Myocyte (in vitro differentiated cells): ENCODE measurements around the gene FEV. TPM values are rescaled to one million over a fixed set of nuclear protein-coding genes. Genes with fewer than 3 reads are reported as not detected.
A peak's percentile ranks its signal among the peaks of the same experiment; 100 is the strongest.
"Not testable (repeated sequence)": the region's sequence is repeated elsewhere in the genome, so short reads cannot be mapped to it uniquely, and the experiment has no call there.

ENCODE experiments used
- DNase-seq: peaks from one replicate; pipeline ENCODE4 v3.0.0-alpha.2; 2012; ENCODE audit warnings: low read depth
- microRNA counts: library from miRNA; unstranded; fragments of <30 nt; microRNA quantifications from one replicate; lab custom pipeline; 2016
- microRNA-seq: library from miRNA; unstranded; fragments of <30 nt; microRNA quantifications from one replicate; pipeline ENCODE4, GENCODE V29; 2016
- total RNA-seq: library from RNA; depleted of rRNA; stranded (reverse); fragments of >200 nt; gene quantifications from 2 replicates; pipeline ENCODE4 v1.2.3, GENCODE V29; 2014

FEV gene
- total RNA-seq, 1 donor from 2014 or later, result not detected

DNA sequence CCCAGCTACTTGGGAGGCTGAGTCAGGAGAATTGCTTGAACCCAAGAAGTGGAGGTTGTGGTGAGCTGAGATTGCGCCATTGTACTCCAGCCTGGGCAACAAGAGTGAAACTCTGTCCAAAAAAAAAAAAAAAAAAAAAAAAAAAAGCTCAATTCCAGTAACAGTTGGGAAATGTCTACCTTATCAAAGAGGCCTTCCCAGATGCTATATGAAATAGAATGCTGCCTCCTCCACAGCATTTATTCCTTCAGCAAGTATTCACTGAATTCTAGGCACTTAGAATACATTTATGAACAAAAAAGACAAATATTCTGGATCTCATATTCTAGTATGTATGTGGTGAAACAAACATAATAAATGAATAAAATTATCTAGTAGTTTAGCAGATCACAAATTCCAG is 38.4 kb downstream of the FEV start:
- no peak for DNase-seq

DNA sequence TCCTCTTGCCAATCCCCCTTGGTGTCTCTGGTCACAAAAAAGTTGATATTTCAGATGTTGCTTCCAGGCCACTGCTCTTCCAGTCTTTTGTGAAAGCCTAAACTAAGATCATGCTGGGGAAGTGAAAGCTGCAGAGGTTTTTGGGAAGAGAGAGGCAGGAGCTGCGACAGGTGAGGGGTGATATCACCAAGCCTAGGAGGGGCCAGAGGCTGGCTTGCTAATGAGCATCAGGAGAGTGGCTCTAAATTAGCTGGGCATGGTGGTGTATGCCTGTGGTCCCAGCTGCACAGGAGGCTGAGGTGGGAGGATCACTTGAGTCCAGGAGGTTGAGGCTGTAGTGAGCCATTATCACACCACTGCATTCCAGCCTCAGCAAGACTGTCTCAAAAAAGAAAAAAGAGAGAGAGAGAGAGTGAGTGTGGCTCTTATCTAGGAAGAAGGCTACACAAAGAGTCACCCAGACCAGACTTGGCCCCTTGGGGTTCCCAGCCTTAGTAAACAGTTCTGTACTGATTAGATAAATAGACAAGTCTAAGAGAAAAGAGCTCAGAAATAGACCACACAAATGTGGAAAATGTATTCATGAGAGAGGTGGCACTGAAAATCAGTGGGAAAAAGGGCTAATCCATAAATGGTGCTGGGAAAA is 40.1 kb downstream of the FEV start:
- DNase-seq, result no peak

- not testable (repeated sequence) for DNase-seq
Measured at GRCh38 chr2:218931751-218932150, 53.2 kb downstream of the FEV start.

MicroRNAs within 50 kb of the gene (microRNA counts, 767-probe panel; counts per million panel counts)
- not detected for microRNA hsa-miR-375 (lab: Ali Mortazavi, UCI)

Small RNAs within 50 kb of the gene (microRNA-seq; reads per million reads assigned to microRNA genes)
- gene MIR375, result 9.2 reads per million, percentile 30 among the genes with 10 or more reads in this experiment

Other genes starting within 250 kb of the FEV start
- 16.5 and 18.0 TPM in 2 replicates for gene CYP27A1, start 203.0 kb downstream of the FEV start, total RNA-seq
- 49.9 and 65.9 TPM in 2 replicates for gene PRKAG3, start 153.4 kb downstream of the FEV start, total RNA-seq
- gene WNT6, start 125.4 kb downstream of the FEV start, total RNA-seq, result 0.31 and 0.37 TPM in 2 replicates
- 18.8 and 63.4 TPM in 2 replicates for gene WNT10A, start 104.3 kb downstream of the FEV start, total RNA-seq
- gene CDK5R2, start 25.5 kb downstream of the FEV start, total RNA-seq, result 0.45 and 0.47 TPM in 2 replicates
- not detected in 2 replicates for gene CRYBA2, start 8.2 kb upstream of the FEV start, total RNA-seq
- gene CFAP65, start 56.3 kb upstream of the FEV start, total RNA-seq, result 0.05 TPM in 1 of 2 replicates, not detected in the other
- gene IHH, start 75.7 kb upstream of the FEV start, total RNA-seq, result not detected in 2 replicates
- gene NHEJ1, start 175.6 kb upstream of the FEV start, total RNA-seq, result 13.6 and 14.3 TPM in 2 replicates
- 0.26 TPM in 1 of 2 replicates, not detected in the other for gene SLC23A3, start 184.8 kb upstream of the FEV start, total RNA-seq
- 28.9 and 35.2 TPM in 2 replicates for gene CNPPD1, start 191.7 kb upstream of the FEV start, total RNA-seq
- 68.9 and 76.6 TPM in 2 replicates for gene RETREG2, start 193.1 kb upstream of the FEV start, total RNA-seq
- 43.0 and 50.1 TPM in 2 replicates for gene ZFAND2B, start 221.6 kb upstream of the FEV start, total RNA-seq
- gene ABCB6, start 233.8 kb upstream of the FEV start, total RNA-seq, result 29.7 and 46.2 TPM in 2 replicates
- 97.6 and 108 TPM in 2 replicates for gene ATG9A, start 244.5 kb upstream of the FEV start, total RNA-seq
- gene ANKZF1, start 244.6 kb upstream of the FEV start, total RNA-seq, result 27.9 and 36.4 TPM in 2 replicates